Stimulated activated naive CD4-positive, alpha-beta T cell treated with Interleukin-2 at 50 U/mL for 16 hours (primary cell): ENCODE measurements around the gene MAGEA9B.
"Not testable (repeated sequence)": the region's sequence is repeated elsewhere in the genome, so short reads cannot be mapped to it uniquely, and the experiment has no call there.

Source experiments
- DNase-seq: peaks from one replicate; lab custom pipeline; 2025; lab: John Stamatoyannopoulos, UW

MAGEA9B gene

DNA sequence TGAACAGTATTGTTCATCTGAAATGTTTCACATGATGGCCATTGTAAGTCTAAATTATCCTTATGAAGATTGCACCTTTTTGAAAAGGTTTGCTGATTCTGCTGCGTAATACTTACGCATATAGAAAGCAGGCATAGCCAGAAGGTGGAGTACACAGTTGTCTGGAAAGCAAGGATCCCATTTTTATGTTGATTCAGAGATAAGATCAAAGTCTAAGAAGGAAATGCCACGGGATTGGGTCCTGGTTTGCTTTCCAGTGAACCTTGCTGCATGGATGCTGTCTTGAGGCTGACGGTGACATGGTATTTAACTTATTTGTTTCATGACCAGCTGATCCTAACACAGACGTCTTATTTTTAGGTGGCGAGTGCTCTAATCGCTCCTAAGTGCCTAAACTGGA is 15.5 kb downstream of the MAGEA9B start:
- no peak for DNase-seq

DNA sequence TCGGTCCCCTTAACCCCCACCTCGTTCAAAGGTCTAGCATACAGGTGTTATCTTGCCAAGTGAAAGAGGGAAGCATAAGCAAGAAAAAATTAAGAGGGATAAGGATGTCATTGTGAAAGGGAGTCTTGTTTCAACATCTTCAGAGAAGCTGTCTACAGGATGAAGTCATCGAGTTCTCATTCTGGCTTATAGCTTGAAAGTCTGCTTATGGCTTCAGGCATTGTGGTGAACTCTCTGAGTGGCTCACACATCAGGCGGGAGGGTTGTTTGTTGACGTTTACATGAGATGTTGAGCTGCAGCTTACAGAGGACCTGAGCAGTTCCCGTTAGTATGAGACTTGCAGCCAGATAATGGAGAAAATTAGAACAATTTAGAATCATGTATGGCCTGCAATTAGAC is 16.6 kb downstream of the MAGEA9B start:
- no peak for DNase-seq

DNA sequence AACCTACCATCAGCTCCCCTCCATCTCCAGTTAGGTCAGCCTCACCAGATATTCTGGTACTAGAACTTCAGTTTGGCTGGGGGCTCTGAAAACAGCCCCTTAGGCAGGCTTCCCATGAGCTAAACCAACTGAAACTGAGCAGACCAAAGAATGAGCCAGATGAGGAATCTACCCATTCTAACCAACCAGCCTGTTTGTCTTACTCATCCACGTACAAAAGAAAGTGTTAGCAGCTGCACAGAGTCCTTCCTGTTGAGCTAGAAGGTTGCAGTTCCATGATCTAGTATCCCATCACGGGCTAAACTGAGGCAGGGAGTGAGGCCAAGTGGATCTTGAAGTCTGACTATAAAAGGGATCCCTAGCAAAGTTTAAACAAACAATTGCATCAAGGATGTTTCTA is 17.5 kb downstream of the MAGEA9B start:
- no peak for DNase-seq

DNA sequence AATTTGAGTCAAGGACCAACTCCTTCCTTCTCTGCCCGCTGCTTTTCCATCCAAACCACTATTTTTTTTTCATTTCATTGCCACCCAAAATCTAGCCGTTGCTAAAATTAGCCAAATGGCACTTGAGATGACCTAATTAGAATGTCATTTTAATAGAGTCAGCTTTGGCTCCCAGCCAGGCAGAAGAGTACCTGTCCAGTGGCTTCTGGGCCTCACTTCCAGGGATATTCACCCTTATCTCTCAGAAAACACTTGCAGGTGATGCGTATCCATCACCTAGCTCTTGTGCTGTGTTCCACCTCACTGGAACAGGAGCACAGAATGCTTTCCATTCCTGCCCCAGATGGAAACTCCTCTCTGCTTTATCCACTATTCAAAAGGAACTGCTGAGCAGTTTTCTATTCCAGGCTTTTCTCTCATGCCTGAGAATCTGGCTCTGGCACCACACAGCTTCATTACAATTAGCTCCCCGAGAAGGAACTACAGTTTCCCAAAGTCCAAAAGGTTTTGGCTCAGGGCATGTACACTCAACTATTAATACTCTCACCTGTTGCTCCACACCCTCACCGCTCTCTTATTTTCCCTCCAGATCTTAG is 18.5 kb downstream of the MAGEA9B start:
- no peak for DNase-seq

DNA sequence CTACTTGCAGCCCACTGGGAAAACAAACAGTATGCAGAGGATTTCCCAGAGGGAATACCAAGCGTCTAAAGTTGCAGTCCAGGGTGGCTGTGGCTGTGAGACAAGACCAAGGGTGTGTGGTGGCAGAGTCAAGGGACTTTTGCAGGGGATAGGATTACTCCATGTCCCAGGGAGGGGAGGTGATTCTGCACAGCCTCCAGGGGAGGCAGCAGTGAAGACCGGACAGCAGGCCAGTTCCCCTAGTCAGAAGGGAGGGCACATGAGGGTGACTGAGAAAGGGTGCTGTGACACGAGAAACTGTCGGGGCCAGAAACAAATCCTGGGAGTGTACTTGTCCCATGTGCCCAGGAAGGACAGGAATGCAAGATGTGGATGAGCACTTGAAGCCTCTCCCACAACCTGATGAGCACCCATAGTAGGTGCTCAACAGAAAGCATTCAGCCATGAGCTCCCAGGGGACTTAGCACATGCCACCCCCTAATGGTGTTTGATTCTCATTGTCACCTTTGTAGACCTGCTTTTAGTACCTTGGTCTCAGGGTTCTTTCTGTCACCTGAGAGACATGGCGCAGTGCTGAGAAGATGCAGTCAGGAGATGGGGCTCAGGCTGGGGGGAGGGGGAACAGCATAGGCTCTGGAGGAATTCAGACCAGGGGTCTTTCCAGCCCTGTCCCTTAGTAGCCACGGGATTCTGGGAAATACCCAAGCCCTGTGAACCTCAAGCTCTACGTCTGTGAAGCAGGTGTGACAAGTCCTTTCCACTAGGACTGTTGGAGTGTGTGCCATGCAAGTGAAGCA is 19.4 kb downstream of the MAGEA9B start:
- no peak for DNase-seq

DNA sequence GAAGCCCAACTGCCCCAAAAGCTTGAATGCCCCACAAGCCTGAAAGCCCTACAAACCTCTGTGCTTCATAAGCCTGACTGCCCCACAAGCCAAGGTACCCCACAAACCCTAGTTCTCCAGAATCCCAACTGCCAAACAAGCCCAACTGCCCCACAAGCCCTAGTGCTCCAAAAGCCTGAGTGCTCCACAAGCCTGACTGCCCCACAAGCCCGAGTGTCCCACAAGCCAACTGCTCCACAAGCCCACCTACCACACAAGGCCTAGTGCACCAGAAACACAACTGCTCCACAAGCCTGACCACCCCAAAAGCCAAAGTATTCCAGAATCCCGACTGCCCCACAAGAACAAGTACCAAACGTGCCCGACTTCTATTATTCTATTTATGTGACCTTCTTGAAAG is 23.9 kb downstream of the MAGEA9B start:
- DNase-seq: no peak

DNA sequence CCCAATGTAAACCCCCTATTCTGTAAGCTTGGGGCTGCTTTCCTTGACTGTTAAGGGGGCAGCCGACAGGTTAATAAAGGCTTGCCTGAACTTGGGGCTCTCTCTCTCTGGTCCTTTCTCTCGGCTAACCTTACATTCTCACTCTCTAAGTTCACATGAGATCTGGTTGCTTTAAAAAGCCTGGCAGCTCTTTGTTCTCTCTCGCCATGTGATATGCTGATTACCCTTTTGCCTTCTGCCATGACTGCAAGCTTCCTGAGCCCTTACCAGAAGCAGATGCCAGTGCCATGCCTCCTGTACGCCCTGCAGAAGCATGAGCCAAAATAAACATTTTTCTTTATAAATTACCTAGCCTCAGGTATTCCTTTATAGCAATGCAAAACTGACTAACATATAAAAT is 32.0 kb downstream of the MAGEA9B start:
- not testable (repeated sequence) for DNase-seq

DNA sequence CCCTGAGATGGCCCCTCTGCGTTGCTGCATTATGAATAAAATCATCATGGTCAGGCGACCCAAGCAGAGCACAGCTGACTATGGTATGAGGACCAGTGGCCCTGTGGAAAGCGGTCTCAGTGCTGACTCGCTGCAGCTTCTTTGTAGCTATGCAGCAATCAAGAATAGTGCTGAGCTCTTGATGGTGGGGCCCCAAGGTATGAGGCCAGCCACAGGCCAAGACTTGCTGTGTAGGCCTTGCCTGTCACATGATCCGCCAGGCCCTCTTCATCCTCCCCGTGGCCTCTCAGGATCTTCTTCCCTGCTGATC is 35.4 kb downstream of the MAGEA9B start:
- not testable (repeated sequence) for DNase-seq

DNA sequence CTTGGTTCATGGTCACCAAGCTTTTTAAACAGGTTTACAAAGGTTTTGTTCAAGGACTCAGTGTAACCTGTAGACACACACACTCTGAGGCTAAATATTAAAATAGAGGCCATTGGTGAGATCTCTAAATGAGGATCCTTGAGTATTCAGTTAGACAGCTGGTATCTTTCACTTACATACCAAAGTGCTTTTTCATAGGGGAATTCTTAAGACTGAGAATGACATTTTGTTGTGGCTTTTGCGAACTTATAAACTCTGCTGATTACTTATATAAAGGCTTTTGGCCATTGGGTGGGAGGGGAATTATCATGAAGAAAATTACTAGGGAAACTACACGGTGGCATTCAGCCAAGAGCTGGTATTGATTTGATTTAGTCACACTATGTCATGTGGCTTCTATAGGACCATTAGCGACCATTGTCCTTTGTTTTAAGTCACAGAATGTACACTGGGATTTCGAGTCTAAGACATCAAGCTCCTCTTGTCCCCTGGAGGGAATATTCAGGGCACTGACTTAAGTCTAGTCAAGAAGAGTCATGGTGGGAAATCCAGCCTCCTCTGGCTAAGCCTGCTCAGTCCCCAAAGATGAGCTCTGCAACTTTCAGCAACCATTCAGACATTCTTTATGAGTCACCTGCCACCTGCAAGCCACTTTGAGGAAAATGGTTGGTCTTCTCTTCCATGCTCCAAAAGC is 35.9 kb downstream of the MAGEA9B start:
- not testable (repeated sequence) for DNase-seq

DNA sequence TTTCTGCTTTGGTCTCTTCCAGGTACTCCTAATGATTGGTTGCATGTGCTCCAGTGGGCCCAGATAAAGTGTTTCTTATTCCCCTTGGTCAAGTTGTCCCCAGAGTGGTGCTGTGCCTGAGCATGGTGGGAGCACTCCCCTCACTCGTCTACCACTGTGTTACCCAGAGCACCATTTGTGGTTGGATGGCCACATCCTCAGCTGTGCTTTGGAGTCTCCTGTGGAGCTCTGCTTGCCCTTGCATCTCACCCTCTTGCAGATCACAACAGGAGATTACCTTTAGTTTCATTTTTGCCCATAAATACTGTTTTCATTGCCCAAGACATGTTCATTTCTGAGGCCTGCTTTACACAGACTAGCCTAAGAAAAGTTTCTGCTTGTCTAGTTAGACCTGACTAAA is 36.8 kb downstream of the MAGEA9B start:
- DNase-seq: not testable (repeated sequence)

DNA sequence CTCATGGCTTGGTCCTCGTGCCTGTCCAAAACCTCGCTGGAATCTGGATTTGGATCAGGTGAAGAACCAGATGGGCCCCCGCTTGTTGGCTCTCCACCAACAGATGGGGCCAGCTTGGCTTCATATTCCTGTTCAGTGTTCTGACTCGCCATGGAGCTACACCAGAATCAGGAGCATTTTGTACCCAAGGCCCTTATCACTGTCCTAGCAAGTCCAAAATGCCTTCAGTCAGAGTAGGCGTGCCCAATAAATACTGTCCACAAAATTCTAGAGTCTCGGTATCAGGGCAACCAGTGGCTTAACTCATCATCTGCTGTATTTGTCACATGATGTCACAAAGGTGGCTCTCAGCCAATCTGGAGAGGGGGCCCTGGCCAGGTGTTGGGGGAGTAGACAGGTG is 37.6 kb downstream of the MAGEA9B start, which contains the start of gene HSFX3:
Gene HSFX3, minus strand, starts transcription at position 224 of the 400 bp plus-strand sequence. Its CDS starts 72 bp downstream, at position 152.
- DNase-seq: not testable (repeated sequence)

DNA sequence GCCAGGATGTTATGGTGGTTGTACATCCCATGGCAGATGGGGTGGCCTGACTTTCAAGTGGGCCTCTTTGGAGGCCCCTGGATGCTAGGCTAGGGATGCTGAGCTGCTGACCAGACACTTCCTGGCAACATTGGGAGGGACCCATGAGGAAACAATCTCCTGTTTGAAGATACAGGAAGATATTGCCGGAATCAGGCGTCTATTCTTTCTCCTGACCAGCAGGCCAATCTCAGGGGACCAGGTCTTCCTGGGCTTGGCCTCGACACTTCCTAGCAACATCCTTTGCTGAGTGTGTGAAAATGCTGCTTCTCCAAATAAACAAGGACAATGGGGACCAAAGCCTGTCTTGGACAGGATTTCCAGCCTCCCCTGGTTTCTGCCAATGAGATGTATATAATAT is 39.5 kb downstream of the MAGEA9B start:
- DNase-seq: not testable (repeated sequence)

DNA sequence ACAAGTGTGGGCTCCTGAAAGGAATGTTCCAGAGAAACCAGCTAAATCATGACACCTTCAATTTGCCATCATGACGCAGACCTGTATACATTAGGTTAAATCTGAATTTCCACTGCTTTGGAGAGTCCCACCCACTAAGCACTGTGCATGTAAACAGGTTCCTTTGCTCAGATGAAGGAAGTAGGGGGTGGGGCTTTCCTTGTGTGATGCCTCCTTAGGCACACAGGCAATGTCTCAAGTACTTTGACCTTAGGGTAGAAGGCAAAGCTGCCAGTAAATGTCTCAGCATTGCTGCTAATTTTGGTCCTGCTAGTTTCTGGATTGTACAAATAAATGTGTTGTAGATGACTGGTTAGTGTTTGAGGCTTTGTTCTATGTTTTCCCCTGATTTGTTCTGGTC is 40.3 kb downstream of the MAGEA9B start:
- DNase-seq: not testable (repeated sequence)

DNA sequence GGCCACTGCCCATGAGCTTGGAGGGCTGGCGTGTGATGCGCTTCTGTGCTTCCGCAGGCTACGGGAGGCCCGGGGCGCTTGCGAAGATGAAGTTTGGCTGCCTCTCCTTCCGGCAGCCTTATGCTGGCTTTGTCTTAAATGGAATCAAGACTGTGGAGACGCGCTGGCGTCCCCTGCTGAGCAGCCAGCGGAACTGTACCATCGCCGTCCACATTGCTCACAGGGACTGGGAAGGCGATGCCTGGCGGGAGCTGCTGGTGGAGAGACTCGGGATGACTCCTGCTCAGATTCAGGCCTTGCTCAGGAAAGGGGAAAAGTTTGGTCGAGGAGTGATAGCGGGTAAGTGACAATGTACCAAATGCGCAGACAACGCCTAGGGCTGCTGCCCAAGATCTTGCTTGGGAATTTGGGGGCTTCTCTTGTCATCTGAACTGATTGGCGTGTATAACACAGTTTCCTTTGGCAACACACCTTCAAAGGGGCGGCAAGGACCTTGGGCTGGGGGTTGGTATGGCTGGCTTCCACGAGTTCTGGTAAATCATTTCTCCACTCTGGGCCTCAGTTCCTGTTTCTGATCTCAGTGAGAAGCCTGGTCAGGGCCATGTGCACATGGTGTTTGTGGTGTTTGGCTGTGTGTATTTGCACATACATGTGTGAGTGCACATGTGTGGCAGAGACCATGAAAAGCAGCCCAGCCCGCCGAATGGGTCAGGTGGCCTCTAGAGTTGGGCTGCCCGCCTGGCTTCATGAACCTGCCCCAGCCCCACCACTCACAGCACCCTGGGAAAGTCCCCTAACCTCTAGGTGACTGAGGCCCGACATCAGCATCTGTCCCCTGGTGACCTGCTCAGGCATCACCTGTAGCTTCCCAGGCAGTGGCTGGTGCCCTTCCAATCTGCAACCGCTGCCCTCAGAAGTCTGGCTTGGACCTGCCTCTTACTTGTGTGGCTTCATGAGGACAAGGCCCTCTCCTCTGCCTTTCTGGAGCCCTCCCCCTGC is 41.4 kb downstream of the MAGEA9B start:
- DNase-seq: not testable (repeated sequence)

DNA sequence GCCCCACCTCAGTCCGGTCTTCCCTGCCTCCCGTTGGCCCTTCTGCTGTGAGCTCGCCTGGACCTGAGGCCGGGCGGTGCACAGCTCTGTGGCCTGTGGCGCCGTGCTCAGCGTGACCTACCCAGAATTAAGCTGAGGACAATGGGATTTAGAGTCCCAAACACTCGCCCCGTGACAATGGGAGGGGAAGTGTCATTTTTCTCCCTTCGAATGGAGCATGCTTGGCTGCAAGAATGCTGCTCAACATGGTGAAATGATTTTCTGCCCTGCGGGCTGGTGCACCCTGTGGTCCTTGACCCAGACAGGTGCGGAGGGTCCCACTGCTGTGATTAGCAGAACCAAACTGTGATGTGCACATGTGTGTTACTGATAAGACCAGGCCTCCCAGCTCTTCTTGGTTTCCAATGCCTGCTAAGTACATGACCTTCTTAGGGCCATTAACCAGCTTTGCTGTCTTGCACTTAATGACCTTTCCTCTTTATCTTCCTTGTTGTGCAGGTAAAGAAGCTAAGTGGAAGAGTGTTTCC is 45.7 kb downstream of the MAGEA9B start:
- DNase-seq: no peak

DNA sequence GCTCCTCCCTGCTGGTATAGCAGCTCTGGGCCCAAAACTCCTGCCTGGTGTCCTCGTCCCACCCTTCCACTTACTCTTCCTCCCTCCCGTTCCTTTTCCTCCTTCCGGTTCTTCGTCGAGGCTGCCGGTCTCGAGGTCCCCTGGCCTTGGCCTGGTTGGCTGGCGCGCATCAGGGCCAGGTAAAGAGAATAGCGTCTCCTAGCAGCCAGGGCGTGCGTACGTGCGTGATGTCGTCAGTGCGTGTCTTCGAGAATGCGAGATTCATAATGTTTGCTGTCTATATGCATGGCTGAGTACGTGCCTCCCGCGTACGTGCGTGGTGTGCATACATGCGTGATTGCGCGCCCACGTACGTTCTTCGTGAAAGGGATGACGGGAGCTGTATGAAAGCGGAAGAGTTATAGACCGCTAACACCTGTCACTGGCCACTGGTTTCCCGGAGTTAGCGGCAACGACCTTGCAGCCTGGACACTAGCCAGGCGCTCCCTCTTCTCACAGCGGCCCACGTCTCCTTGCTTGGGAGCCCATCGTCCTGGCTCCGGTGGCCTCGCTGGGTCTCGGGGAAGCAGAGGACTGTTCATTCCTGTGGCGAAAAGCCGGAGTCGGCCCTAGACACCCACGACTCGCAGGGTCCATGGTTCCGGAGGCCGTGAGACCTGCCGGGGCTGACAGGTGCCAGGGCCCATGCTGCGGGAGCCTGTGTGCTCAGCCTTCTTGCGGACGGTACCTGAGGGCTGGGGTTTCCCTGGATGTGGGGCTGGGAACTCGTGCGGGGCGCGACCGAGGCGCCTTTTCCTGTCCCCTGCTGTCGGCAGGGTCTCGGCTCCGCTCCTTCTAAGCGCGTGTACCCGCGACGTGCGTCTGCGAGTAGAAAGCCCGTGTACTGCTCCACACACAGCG is 46.4 kb downstream of the MAGEA9B start, which contains the start of gene EOLA1:
Gene EOLA1, plus strand, starts transcription at position 392 of the 900 bp plus-strand sequence. CDS start 4,619 bp downstream, outside the sequence.
- peak; percentile 91 for DNase-seq

DNA sequence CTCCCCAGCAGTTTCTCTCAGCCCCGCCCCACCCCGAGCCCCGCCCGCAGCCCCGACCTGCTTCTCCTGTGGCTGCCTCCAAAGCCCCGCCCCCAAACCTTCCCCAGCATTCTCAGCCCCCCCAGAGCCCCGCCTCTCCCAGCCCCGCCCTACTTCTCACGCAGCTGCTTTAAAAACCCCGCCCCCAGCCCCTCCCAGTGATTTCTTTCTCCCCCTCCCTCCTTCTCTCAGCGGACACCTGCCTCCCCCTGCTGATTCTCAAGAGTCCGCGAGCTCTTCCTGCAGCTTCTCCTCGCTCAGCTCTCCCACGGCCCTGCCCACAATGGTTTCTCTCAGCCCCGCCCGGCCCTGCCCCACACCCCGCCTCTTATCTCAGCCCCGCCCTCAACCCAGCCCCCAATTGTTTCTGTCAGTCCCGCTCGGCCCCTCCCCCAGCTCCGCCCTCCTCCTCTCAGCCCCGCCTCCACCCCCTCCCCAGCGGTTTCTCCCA is 47.1 kb downstream of the MAGEA9B start:
- DNase-seq: peak; percentile 93

DNA sequence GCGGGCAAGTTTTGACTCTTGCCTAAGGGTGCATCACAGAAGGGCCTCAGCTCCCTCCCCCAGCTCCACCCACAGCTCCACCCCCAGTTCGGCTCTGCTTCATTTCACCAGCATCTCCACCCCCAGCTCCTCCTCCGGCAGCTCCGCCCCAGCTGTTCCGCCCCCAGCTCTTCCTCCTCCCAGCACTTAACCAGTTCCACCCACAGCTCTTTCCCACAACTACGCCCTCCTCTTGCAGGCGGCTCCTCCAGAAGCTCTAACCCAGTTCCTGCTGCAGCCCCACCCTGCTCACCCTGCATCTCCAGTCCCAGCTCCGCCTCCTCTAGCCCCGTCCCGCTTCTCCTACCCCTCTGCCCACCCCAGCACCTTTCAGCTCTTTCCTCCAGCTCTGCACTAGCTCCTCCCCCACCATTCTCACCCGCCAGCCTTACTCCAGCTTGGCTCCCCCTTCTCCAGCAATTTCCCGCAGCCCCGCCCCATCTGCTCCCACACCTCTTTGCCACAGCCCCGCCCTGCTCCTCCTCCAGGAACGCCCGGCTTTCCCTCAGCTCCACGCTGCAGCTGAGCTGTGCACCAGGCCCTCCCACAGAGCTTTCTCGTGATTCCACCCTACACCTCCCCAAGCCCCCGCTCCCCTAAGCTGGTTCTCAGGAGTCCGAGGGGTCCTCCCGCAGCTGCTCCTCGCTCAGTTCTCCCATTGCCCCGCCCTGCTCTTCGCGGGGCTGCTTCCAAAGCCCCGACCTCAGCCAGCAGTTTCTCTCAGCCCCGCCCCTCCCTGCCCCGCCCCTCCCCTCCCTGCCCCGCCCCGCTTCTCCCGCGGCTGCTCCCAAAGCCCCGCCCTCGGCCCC is 47.8 kb downstream of the MAGEA9B start:
- DNase-seq: peak; percentile 85

DNA sequence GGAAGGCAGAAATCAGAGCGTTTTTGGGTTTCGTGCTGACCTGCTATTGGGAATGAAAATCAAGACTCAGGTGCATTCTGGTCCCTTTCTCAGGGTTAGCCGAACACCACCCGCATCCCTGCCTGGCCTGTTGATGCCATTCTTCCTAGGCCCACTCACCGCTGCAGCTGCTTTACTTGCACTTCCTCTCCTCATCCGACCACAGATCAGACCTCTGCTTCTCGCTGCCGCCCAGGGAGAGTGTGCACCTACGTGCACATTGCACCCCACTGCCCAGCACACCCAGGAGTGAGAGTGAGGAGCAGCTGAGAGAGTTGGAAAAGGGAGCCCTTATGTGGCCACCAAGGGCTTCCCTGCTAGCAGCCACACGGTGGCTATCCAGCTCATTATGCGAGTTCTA is 49.8 kb downstream of the MAGEA9B start:
- not testable (repeated sequence) for DNase-seq
